Ovary (tissue), 9 donors: ENCODE measurements around the gene ASPDH. TPM values are rescaled to one million over a fixed set of nuclear protein-coding genes. Genes with fewer than 3 reads are reported as not detected.
A peak's percentile ranks its signal among the peaks of the same experiment; 100 is the strongest.

Experiments used
- DNase-seq, 5 donors: peaks; one replicate each; pipeline ENCODE4 v3.0.0-alpha.2; 2019 to 2020
- H3K27ac ChIP-seq, 2 donors: fragments of 200-600 bp; one replicate each; pipeline versions ENCODE4 v1.5.1 to v1.8.0; 2019 to 2022
- H3K27me3 ChIP-seq: fragments of 200-600 bp; one replicate; pipeline ENCODE4 v1.8.0; 2022
- H3K36me3 ChIP-seq: fragments of 200-600 bp; sonication (generic); one replicate; pipeline ENCODE4 v1.5.1; 2019
- H3K4me1 ChIP-seq: one replicate; pipeline ENCODE4 v1.8.1; 2013; ENCODE audit warnings: mild to moderate bottlenecking, moderate library complexity; ENCODE audit not compliant: insufficient read depth
- H3K4me3 ChIP-seq: fragments of 200-600 bp; sonication (generic); one replicate; pipeline ENCODE4 v1.5.1; 2017
- H3K9me3 ChIP-seq, 2 donors: fragments of 200-600 bp in 1 of 2; sonication (generic) in 1 of 2; one replicate each; pipeline versions ENCODE4 v1.5.1 to v1.8.1; 2013 to 2019; ENCODE audit warnings: mild to moderate bottlenecking in 1 of 2, moderate library complexity in 1 of 2
- CTCF ChIP-seq, 3 donors: fragments of 450-650 bp in 2 of 3; fragments of 200-600 bp in 1 of 3; IDR thresholded peaks; one replicate each; pipeline versions ENCODE4 v1.5.1 to v1.8.0; 2016 to 2022; ENCODE audit warnings: antibody characterized with exemption in 3 of 3, mild to moderate bottlenecking in 1 of 3
- EP300 ChIP-seq: sonication (generic); formaldehyde crosslinking; IDR thresholded peaks from one replicate; pipeline ENCODE4 v1.6.1; 2017; ENCODE audit warnings: antibody characterized with exemption
- POLR2A ChIP-seq: fragments of 450-650 bp; IDR thresholded peaks from one replicate; pipeline ENCODE4 v1.6.1; 2017; ENCODE audit warnings: antibody characterized with exemption, mild to moderate bottlenecking, moderate library complexity
- WGBS, 3 donors: extraction: QIAGEN DNeasy Blood & Tissue Kit in 1 of 3; methylation state at CpG; one replicate each; pipeline versions ENCODE4 v1.1.5 to v1.1.7; 2013 to 2017; 5-methylcytosine and 5-hydroxymethylcytosine counted together
- intact Hi-C, 4 donors: fragments of 100-400 bp; cut with DNase I; formaldehyde crosslinking; loops; one replicate each; pipeline versions ENCODE4 v1.11.0 to v1.15.1; 2022 to 2023
- polyA plus RNA-seq, 2 donors: library from polyadenylated mRNA; stranded (reverse); fragments of 200-250 nt in 1 of 2; fragments of 350-450 nt in 1 of 2; fragmentation: Illumina TruSeq in 1 of 2; extraction: RNeasy Lipid Tissue Mini Kit (QIAGEN cat#74804) in 1 of 2; gene quantifications; one replicate each; pipeline ENCODE4 v1.2.3, GENCODE V29; 2013 to 2014
- total RNA-seq, 7 donors: library from RNA; depleted of rRNA in 2 of 7; stranded (reverse); fragments of >200 nt in 2 of 7; fragmentation: NEBNext Ultra II Directional in 3 of 7; extraction: Animal tissue kit (Norgen Biotek cat#: 25700) in 3 of 7; gene quantifications; one replicate each; pipeline versions ENCODE4 v1.1.0 to v1.2.4, GENCODE V29; 2016 to 2023
- donor health status: DM: no; HTN: no; CAD: no; lungs with moderate emphysema.
- donor health status: DM: no; HTN: no; CAD: no.
- donor health status: Bipolar disorder and iron deficiency.
- donor health status: DM: yes; HTN: yes; CAD: no.
- donor health status: DM: no; HTN: no; CAD: no.
- donor health status: DM: yes; HTN: yes; CAD: no.

The ASPDH gene
- total and polyA plus RNA-seq, 9 donors: not detected

GRCh38 chr19:50477751-50478515, 35.8 kb downstream of the ASPDH start:
- Histone ChIP-seq H3K9me3 (no peaks in the 10 kb centered on the region), H3K4me1 (peaks cover 15% of the 10 kb centered on the region), H3K27me3 (no peaks in the 10 kb centered on the region), H3K27ac (no peak overlapping the region), H3K4me3 (no peak overlapping the region), H3K36me3 (no peaks in the 10 kb centered on the region)
- DNase-seq: no peak
- TF ChIP-seq POLR2A (no peak), CTCF (IDR thresholded peaks at IDR 0.05) (no peak), EP300 (no peak)
- 94 to 96% (median 95%) methylated on average over 17 of the region's 17 CpGs for WGBS, 3 donors
- intact Hi-C loops: loop anchor here in 1 of 4 donors (5.0 kb wide), 1 partner anchor 101 kb away; the partner anchor contains the start of gene NR1H2

GRCh38 chr19:50476907-50477238, 36.8 kb downstream of the ASPDH start:
- no peak for DNase-seq
- Histone ChIP-seq H3K4me1 (peaks cover 15% of the 10 kb centered on the region), H3K9me3 (no peaks in the 10 kb centered on the region), H3K27ac (peak overlapping the region in 1 of 2 donors; percentile 61), H3K27me3 (no peaks in the 10 kb centered on the region), H3K4me3 (peak overlapping the region; percentile 90), H3K36me3 (no peaks in the 10 kb centered on the region)
- WGBS, 3 donors: 11 to 17% (median 17%) methylated on average over 20 of the region's 20 CpGs
- TF ChIP-seq POLR2A: no peak
- no peak for TF ChIP-seq CTCF (IDR thresholded peaks at IDR 0.05)
- no peak for TF ChIP-seq EP300
- intact Hi-C loops: loop anchor here in 1 of 4 donors (5.0 kb wide), 1 partner anchor 100 kb away; the partner anchor contains the start of gene NR1H2

GRCh38 chr19:50476224-50476906, 37.3 kb downstream of the ASPDH start, which contains the start of the genes EMC10 and GARIN5A:
TSS of gene EMC10 (plus strand) at chr19:50476507. CDS start at chr19:50476545, 38 bp downstream.
TSS of gene GARIN5A (minus strand) at chr19:50476848. CDS start at chr19:50476388, 460 bp downstream.
- 1 to 2% (median 2%) methylated on average over 50 to 58 of the region's 58 CpGs for WGBS, 3 donors
- no peaks in the 10 kb centered on the region for H3K27me3 ChIP-seq
- DNase-seq: peak; percentile 92 to 97 (median 94)
- intact Hi-C loops: loop anchor here in 1 of 4 donors (5.0 kb wide), 1 partner anchor 99 kb away; the partner anchor contains the start of gene NR1H2
- H3K9me3 ChIP-seq: no peaks in the 10 kb centered on the region
- TF ChIP-seq CTCF (IDR thresholded peaks at IDR 0.05) (peak in 1 of 3 donors; percentile 20), POLR2A (peak; percentile 47), EP300 (peak; percentile 65)
- H3K4me1 ChIP-seq: peaks cover 15% of the 10 kb centered on the region
- H3K36me3 ChIP-seq: no peaks in the 10 kb centered on the region
- H3K27ac ChIP-seq: peak within 1 kb of the TSS; percentile 61 to 73
- H3K4me3 ChIP-seq: peak within 1 kb of the TSS; percentile 90

GRCh38 chr19:50475736-50476223, 37.9 kb downstream of the ASPDH start:
- no peak for TF ChIP-seq EP300
- no peak for TF ChIP-seq POLR2A
- TF ChIP-seq CTCF (IDR thresholded peaks at IDR 0.05): no peak
- no peaks in the 10 kb centered on the region for H3K36me3 ChIP-seq
- no peak for DNase-seq
- no peaks in the 10 kb centered on the region for H3K9me3 ChIP-seq
- H3K27ac ChIP-seq: peak overlapping the region; percentile 60 to 73
- H3K4me3 ChIP-seq: peak overlapping the region; percentile 90
- 67 to 69% (median 67%) methylated on average over 27 to 29 of the region's 29 CpGs for WGBS, 3 donors
- H3K4me1 ChIP-seq: peaks cover 15% of the 10 kb centered on the region
- intact Hi-C loops: loop anchor here in 1 of 4 donors (5.0 kb wide), 1 partner anchor 98 kb away; the partner anchor contains the start of gene NR1H2
- no peaks in the 10 kb centered on the region for H3K27me3 ChIP-seq
